T-helper 1 cell (primary cell): ENCODE data around the gene PYGM.

Experiments used
- DNase-seq, 5 donors: peaks; one replicate each; pipeline ENCODE4 v3.0.0-alpha.2; 2012 to 2020
- total RNA-seq, 4 donors: gene quantifications; one replicate each; lab custom pipeline; 2026; lab: John Stamatoyannopoulos, UW

The PYGM gene
- total RNA-seq = 16.5 to 26.3 (median 24.4) reads per million in 4 donors

DNA sequence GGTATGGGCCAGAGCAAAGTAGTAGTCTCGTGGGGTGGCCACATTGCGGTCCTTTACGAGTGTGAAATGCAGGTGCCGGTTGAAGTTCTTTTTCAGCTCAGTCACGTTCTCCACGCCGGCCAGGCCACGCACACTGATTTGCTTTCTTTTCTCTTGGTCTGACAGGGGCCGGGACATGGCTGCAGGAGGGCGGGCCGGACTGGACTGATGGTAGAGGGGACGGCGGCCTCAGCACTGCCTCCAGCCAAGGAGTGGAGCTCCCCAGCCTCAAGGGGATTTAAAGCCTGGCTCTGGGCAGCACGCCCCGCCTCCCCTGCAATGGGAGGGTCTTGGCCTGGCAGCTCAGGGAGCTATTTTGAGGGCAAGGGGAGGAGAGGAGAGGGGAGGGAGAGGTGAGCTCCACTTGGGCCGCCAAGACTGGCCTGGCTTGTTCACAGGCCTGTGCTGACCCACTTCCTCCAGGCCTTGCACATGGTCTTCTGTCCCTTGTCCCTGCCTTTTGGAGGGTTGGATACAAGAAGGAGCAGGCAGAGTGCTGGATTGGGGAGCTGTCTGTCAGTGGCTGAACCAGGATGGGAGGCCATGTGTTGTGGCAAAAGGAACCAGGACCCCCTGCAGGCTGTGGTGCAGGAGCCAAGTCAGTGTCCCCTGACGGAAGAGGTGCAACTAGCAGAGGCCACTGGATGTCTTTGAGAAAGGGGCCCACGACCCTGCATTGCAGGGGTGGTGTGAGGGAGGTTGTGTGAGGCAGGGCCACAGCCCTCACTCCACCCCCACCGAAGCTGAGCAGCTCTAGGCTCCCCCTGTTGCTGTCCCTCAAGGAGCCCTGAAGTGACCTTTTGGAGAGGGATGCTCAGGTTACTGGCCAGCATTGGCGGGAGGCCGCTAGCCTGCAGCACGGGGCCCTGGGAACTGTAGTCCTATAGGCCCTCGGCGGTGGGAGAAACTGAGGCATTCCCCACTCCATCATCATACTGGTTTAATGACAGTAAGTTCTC, at the start of gene PYGM:
TSS of gene PYGM (minus strand) at position 253 of the 998 bp plus-strand sequence. CDS start at position 177, 76 bp downstream.
- DNase-seq = no peak

- no peak for DNase-seq
These were observed 45.7 kb upstream of the PYGM start for GRCh38 chr11:64805481-64805880.

GRCh38 chr11:64804346-64805210, 44.8 kb upstream of the PYGM start:
- DNase-seq = no peak

- DNase-seq = no peak
These were observed 44.1 kb upstream of the PYGM start for GRCh38 chr11:64803846-64804345.

GRCh38 chr11:64803158-64803845, 43.5 kb upstream of the PYGM start, which contains the start of gene MAP4K2:
Gene MAP4K2 (minus strand): TSS chr11:64803214. CDS start chr11:64803149, 65 bp downstream.
- DNase-seq = peak; percentile 78 to 93 (median 84)

GRCh38 chr11:64802370-64803157, 42.8 kb upstream of the PYGM start:
- peak in 2 of 5 donors; percentile 32 for DNase-seq

- DNase-seq = no peak
These were observed 42.0 kb upstream of the PYGM start for GRCh38 chr11:64801561-64802369.

GRCh38 chr11:64801158-64801464, 41.3 kb upstream of the PYGM start:
- no peak for DNase-seq

DNA sequence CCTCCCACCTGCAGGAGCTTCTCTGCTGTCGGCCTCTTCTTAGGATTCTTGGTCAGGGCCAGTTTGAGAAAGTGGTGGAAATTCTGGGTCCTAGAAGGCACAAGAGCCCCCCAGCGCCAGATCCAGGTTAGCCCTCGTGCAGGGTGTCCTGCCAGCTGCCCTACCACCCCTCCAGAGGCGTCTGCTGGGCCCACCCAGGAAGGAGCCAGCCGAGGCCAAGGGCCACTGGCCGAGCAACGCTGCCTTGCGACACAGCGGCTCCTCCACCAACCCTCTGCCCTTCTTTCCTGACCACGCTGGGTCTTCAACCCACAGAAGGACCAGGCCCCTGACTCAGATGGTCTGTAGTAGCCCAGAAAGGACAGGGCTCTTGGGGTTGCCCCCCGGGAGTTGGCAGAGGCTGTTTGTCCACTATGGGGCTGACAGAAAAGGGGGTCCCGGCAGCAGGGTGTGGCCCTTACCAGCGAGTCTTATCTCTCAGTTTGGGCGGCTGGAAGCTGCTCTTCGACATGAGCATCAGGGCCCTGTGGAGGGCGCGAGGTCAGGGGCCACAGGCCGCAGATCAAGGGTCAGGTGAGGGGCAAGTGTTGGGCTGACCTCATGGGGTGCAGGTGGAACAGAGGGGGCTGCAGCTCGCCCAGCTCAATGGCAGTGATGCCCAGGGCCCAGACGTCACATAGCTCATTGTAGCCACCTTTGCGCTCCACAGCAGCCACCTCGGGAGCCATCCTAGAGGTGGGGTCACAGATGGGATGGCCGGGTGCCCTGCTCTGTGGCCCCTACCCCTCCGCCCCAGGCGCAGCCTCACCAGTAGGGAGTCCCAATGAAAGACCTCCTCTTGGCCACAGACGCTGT, 40.8 kb upstream of the PYGM start:
- DNase-seq = no peak

GRCh38 chr11:64799623-64800302, 40.0 kb upstream of the PYGM start:
- no peak for DNase-seq

- DNase-seq = no peak
These were observed 39.5 kb upstream of the PYGM start for GRCh38 chr11:64799256-64799622.

DNA sequence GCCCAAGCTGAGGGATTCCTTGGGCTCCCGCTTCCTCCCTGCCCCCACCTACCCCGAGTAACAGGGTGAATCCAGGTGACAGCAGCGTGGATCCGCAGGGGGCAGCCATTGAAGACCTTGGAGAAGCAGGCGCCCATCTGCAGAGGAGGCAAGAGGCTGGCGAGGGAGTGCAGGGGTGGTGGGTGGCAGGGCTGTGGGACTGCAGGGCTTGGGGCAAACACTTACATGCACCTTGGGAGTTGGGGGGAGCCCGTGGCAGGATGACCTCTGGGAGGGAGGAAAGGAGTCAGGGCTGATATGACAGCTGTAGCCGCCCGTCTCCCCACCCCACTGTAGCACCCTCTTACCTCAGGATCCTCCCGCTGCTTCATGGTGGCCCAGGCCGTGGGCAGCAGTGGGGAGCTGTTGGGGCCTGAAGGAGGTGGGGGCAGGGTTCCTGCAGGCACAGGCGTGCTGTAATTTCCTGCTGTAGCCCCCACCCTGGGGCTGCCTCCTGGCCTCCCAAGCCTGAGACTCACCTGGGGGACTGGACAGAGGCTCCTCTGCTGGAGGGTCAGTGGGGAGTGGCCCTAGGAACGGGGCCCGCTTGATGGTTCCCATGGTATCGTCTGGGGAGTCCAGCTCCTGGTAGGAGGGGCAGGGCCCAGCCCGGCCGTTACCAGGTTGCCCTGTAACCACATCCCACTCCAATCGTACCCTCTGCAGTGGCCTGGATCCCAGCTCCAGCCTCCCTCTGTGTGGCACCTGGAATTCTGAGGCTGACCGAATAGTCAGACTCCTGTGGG, 37.2 kb upstream of the PYGM start:
- DNase-seq = no peak

DNA sequence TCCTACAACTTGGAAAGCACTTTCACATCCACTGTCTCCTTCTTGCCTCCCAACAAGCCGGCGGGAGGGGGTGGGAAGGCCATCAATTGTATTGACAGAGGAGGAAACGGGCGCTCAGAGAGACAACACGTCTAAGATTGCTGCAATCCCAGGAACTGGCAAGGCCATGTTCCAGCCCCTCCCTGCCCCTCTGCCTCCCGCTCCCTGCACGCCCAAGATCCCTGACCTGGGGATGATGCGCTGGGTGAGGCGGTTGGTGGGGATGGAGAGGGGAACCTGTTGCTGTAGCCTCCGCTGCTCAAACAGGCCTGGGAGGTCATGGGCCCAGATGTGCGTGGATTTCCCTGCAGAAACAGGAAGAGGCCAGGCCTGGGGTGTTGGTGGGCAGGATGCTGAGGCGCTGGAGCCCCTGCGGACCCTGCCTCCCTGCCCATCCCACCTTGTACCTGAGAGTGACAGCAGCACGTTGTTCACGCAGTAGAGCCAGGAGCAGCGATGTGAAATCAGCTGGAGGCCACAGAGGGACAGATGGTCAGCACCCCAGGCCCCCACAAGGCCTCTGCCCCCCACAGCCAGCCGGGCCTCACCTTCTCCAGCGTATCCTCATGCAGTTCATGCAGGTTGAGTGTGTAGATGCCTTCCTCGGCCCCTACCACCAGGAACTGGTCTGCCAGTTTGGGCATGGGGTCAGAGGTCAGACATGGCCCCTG, 36.4 kb upstream of the PYGM start:
- DNase-seq = no peak

- DNase-seq = no peak
These were observed 34.8 kb upstream of the PYGM start for GRCh38 chr11:64794526-64794925.

- no peak for DNase-seq
These were observed 33.7 kb upstream of the PYGM start for GRCh38 chr11:64793271-64794160.

DNA sequence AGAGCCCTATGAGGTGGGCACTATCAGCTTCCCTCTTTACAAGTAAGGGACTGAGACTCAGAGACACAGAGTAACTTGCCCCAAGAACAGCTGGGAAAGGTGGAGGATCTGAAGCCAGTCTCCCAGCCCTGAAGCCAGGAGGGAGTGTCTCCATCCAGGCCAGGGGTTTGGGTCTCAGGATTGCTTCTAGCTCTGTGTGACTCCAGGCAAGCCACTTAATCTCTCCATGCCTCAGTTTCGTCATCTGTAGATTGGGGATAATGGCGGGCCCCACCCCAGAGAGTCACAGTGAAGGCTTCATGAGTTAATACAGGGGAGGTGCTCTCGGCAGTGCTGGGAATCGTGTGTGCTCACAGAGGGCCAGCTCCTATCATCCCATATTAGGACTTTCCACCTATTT, 32.7 kb upstream of the PYGM start:
- no peak for DNase-seq
